WERI-Rb-1 (cell line): ENCODE results near the gene ZNF691.

Source experiments
- DNase-seq: peaks from one replicate; pipeline ENCODE4 v3.0.0-alpha.2; 2020
- H3K27ac ChIP-seq: fragments of 250-450 bp; sonication (Bioruptor Pico); 2 replicates; pipeline ENCODE4 v1.5.1; 2020; ENCODE audit warnings: mild to moderate bottlenecking, moderate library complexity
- H3K27me3 ChIP-seq: fragments of 250-450 bp; sonication (Bioruptor Pico); 2 replicates; pipeline ENCODE4 v1.5.1; 2021; ENCODE audit warnings: mild to moderate bottlenecking, low read depth, moderate library complexity; ENCODE audit not compliant: insufficient read depth, severe bottlenecking
- H3K36me3 ChIP-seq: fragments of 250-450 bp; sonication (Bioruptor Pico); 2 replicates; pipeline ENCODE4 v1.5.1; 2020; ENCODE audit warnings: mild to moderate bottlenecking, moderate library complexity
- H3K4me3 ChIP-seq: 2 replicates; pipeline ENCODE4 v1.5.1; 2011; ENCODE audit warnings: low read depth, mild to moderate bottlenecking, control low read depth, low read length
- H3K9me3 ChIP-seq: fragments of 250-450 bp; sonication (Bioruptor Pico); 2 replicates; pipeline ENCODE4 v1.5.1; 2021; ENCODE audit warnings: mild to moderate bottlenecking, moderate library complexity; ENCODE audit not compliant: severe bottlenecking
- CTCF ChIP-seq: IDR thresholded peaks from 2 replicates; pipeline ENCODE4 v1.5.1; 2011; ENCODE audit warnings: low read depth, mild to moderate bottlenecking, control low read depth, inconsistent platforms, low read length

The ZNF691 gene

GRCh38 chr1:42847721-42848460 is 1.5 kb downstream of the ZNF691 start:
- Histone ChIP-seq H3K27me3 (no peaks in the 10 kb centered on the region), H3K4me3 (no peak overlapping the region; the same call in 1 of the 2 replicates), H3K9me3 (no peaks in the 10 kb centered on the region), H3K36me3 (peaks cover 30% of the 10 kb centered on the region), H3K27ac (no peak overlapping the region)
- no peak for TF ChIP-seq CTCF
- no peak for DNase-seq

GRCh38 chr1:42848823-42849537 is 2.6 kb downstream of the ZNF691 start:
- Histone ChIP-seq H3K36me3 (peaks cover 30% of the 10 kb centered on the region), H3K27ac (no peak overlapping the region), H3K4me3 (no peak overlapping the region), H3K27me3 (no peaks in the 10 kb centered on the region), H3K9me3 (no peaks in the 10 kb centered on the region)
- TF ChIP-seq CTCF = no peak
- no peak for DNase-seq

GRCh38 chr1:42849944-42850343 is 3.5 kb downstream of the ZNF691 start:
- peaks cover 30% of the 10 kb centered on the region for H3K36me3 ChIP-seq
- H3K4me3 ChIP-seq = no peak overlapping the region
- no peaks in the 10 kb centered on the region for H3K9me3 ChIP-seq
- DNase-seq = no peak
- no peak for TF ChIP-seq CTCF
- H3K27me3 ChIP-seq = no peaks in the 10 kb centered on the region
- no peak overlapping the region for H3K27ac ChIP-seq

- peaks cover 30% of the 10 kb centered on the region for H3K36me3 ChIP-seq
- no peak overlapping the region for H3K4me3 ChIP-seq
- no peaks in the 10 kb centered on the region for H3K27me3 ChIP-seq
- H3K27ac ChIP-seq = no peak overlapping the region
- peaks cover 1% of the 10 kb centered on the region for H3K9me3 ChIP-seq
- TF ChIP-seq CTCF = no peak
- no peak for DNase-seq
Observed at GRCh38 chr1:42851420-42851819, 5.0 kb downstream of the ZNF691 start.

GRCh38 chr1:42851960-42852607 is 5.7 kb downstream of the ZNF691 start:
- H3K4me3 ChIP-seq = no peak overlapping the region
- H3K27me3 ChIP-seq = no peaks in the 10 kb centered on the region
- peaks cover 6% of the 10 kb centered on the region for H3K9me3 ChIP-seq
- H3K27ac ChIP-seq = no peak overlapping the region
- peaks cover 30% of the 10 kb centered on the region for H3K36me3 ChIP-seq
- DNase-seq = no peak
- no peak for TF ChIP-seq CTCF
